Central memory CD8-positive, alpha-beta T cell (primary cell): Measurements from ENCODE around the gene TOMM22.
A peak's percentile ranks its signal among the peaks of the same experiment; 100 is the strongest.

Experiments
- ATAC-seq: fragments of 150-1000 bp; cut with Tn5 transposase; replicated peaks from 2 replicates; pipeline ENCODE4 v1.10.0; 2022; ENCODE audit warnings: mild to moderate bottlenecking, moderate FRiP score, moderate number of reproducible peaks; ENCODE audit not compliant: poor library complexity, severe bottlenecking; ENCODE audit errors: extremely low read depth
- DNase-seq, 2 donors: peaks; one replicate each; pipeline ENCODE4 v3.0.0; 2021; ENCODE audit warnings: low spot score in 2 of 2
- H3K27ac Mint-ChIP-seq: one replicate; pipeline ENCODE4 v1.8.0; 2022; ENCODE audit warnings: low read depth, mild to moderate bottlenecking, moderate library complexity, mixed read lengths
- H3K27me3 Mint-ChIP-seq: one replicate; pipeline ENCODE4 v1.8.0; 2022; ENCODE audit warnings: mixed read lengths
- H3K36me3 Mint-ChIP-seq: one replicate; pipeline ENCODE4 v1.8.0; 2022; ENCODE audit warnings: mild to moderate bottlenecking, moderate library complexity, mixed read lengths; ENCODE audit not compliant: insufficient read depth
- H3K4me1 Mint-ChIP-seq: one replicate; pipeline ENCODE4 v1.8.0; 2022; ENCODE audit warnings: mixed read lengths
- H3K4me3 Mint-ChIP-seq: one replicate; pipeline ENCODE4 v1.8.0; 2022; ENCODE audit warnings: mild to moderate bottlenecking, moderate library complexity, mixed read lengths
- H3K9me3 Mint-ChIP-seq: one replicate; pipeline ENCODE4 v1.8.0; 2022; ENCODE audit warnings: mixed read lengths

The TOMM22 gene

DNA sequence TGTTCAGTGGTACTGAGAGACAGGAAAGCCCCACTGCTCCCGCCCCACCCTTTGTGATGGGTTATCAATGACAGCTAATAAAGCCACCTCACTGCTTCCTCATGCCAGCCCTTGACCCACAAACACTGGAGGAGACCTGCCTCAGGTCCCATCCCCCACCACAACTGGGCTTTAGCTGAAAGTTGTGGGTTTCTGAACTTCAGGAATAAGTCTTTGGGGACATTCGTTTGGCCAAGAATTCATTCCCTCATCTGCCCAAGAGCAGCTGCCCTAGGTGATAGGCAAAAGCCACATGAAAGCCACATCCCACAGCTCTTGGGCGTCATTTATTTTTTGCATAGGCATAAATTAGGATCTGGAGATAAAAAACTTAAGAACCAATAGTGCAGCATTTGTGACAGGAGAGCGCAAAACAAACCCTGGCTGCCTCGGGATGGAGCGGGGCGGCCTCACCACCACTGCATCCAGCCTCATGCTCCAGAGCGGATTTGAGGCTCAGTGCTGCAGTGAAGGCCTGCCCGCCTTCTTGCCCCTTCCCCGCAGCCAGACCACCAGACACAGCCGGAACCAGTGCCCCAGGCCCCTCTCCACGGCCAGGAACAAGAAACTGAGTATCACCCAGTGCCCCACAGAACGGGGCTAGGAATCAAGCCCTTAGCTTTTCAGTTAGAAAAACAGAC is 52.8 kb downstream of the TOMM22 start:
- ATAC-seq (no peak), DNase-seq (no peak)
- Mint-ChIP-seq H3K27me3 (no peaks in the 10 kb centered on the region), H3K9me3 (no peaks in the 10 kb centered on the region), H3K36me3 (peaks cover 79% of the 10 kb centered on the region), H3K4me3 (no peak overlapping the region), H3K4me1 (peaks cover 65% of the 10 kb centered on the region), H3K27ac (peak overlapping the region; percentile 90)
